ENCODE data around the gene FAM219B.
A peak's percentile ranks its signal among the peaks of the same experiment; 100 is the strongest.

The FAM219B gene

GRCh38 chr15:74857671-74858368 is 48.8 kb downstream of the FAM219B start:
- DNase-seq (ENCODE audit: low read depth): no peak
- TF ChIP-seq CTCF (conservative IDR thresholded peaks at IDR 0.05; ENCODE audit: low read length): no peak
- H3K4me3 ChIP-seq (ENCODE audit: low read length): no peak overlapping the region

GRCh38 chr15:74857082-74857655 is 49.5 kb downstream of the FAM219B start:
- no peak overlapping the region for H3K4me3 ChIP-seq (ENCODE audit: low read length)
- no peak for TF ChIP-seq CTCF (conservative IDR thresholded peaks at IDR 0.05; ENCODE audit: low read length)

GRCh38 chr15:74856537-74856936 is 50.1 kb downstream of the FAM219B start:
- no peak for DNase-seq (ENCODE audit: low read depth)
- H3K4me3 ChIP-seq (ENCODE audit: low read length): no peak overlapping the region
- TF ChIP-seq CTCF (conservative IDR thresholded peaks at IDR 0.05; ENCODE audit: low read length): no peak

More at GRCh38 chr15:74857082-74857655, 49.5 kb downstream of the FAM219B start:
- no peak for DNase-seq (ENCODE audit: low read depth)

GRCh38 chr15:74855857-74856256 is 50.8 kb downstream of the FAM219B start:
- no peak overlapping the region for H3K4me3 ChIP-seq (ENCODE audit: low read length)
- no peak for TF ChIP-seq CTCF (conservative IDR thresholded peaks at IDR 0.05; ENCODE audit: low read length)
- DNase-seq (ENCODE audit: low read depth): peak; percentile 6

GRCh38 chr15:74854453-74855022 is 52.1 kb downstream of the FAM219B start:
- no peak for DNase-seq (ENCODE audit: low read depth)
- H3K4me3 ChIP-seq (ENCODE audit: low read length): no peak overlapping the region
- no peak for TF ChIP-seq CTCF (conservative IDR thresholded peaks at IDR 0.05; ENCODE audit: low read length)

GRCh38 chr15:74851960-74852359 is 54.7 kb downstream of the FAM219B start:
- DNase-seq (ENCODE audit: low read depth): no peak
- H3K4me3 ChIP-seq (ENCODE audit: low read length): no peak overlapping the region
- TF ChIP-seq CTCF (conservative IDR thresholded peaks at IDR 0.05; ENCODE audit: low read length): no peak

- DNase-seq (ENCODE audit: low read depth): no peak
- TF ChIP-seq CTCF (conservative IDR thresholded peaks at IDR 0.05; ENCODE audit: low read length): no peak
- no peak overlapping the region for H3K4me3 ChIP-seq (ENCODE audit: low read length)
These were observed 56.3 kb downstream of the FAM219B start for GRCh38 chr15:74850393-74850792.
